Esophagus squamous epithelium (tissue), 4 donors: ENCODE measurements around the gene SPRR1B.

Experiments
- POLR2A ChIP-seq, 4 donors: fragments of 450-650 bp; IDR thresholded peaks; one replicate each; pipeline ENCODE4 v1.6.1; 2017; ENCODE audit warnings: antibody characterized with exemption in 4 of 4, mild to moderate bottlenecking in 4 of 4, moderate library complexity in 3 of 4
- TF ChIP-seq, protein P1 (sequence below), 6 experiments: fragments of 450-650 bp in 4 of 6; fragments of 200-600 bp in 2 of 6; sonication (generic) in 2 of 6; IDR thresholded peaks; one replicate each; pipeline ENCODE4 v1.5.1; 2016 to 2019; ENCODE audit warnings: antibody characterized with exemption in 6 of 6, mild to moderate bottlenecking in 4 of 6, moderate library complexity in 4 of 6

DNA sequence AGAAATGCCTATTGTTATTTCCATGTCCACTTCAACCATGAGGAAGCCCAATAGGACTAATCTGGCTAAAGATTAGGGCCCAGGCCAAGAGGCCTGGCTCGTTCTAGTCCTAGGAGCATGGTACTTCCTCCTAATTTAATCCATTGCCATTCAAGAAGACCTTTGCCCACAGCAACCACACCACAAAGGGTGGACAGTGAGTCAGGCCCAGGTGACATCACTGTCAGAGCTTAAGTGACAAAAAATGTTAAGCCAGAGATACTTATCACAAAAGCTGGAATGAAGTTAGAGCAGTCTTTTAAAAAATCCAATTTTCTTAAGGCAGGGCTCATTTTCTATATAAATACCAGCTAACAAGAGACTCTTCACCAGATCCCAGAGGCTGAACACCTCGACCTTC lies 29.6 kb upstream of the SPRR1B start, which contains the start of gene SPRR3:
- TF ChIP-seq, protein P1, sequence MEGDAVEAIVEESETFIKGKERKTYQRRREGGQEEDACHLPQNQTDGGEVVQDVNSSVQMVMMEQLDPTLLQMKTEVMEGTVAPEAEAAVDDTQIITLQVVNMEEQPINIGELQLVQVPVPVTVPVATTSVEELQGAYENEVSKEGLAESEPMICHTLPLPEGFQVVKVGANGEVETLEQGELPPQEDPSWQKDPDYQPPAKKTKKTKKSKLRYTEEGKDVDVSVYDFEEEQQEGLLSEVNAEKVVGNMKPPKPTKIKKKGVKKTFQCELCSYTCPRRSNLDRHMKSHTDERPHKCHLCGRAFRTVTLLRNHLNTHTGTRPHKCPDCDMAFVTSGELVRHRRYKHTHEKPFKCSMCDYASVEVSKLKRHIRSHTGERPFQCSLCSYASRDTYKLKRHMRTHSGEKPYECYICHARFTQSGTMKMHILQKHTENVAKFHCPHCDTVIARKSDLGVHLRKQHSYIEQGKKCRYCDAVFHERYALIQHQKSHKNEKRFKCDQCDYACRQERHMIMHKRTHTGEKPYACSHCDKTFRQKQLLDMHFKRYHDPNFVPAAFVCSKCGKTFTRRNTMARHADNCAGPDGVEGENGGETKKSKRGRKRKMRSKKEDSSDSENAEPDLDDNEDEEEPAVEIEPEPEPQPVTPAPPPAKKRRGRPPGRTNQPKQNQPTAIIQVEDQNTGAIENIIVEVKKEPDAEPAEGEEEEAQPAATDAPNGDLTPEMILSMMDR (IDR thresholded peaks at IDR 0.05), result no peak
- no peak for TF ChIP-seq POLR2A (IDR thresholded peaks at IDR 0.05)
